Endothelial cell of hepatic sinusoid (primary cell): ENCODE data around the gene OR51A7.
"Not testable (repeated sequence)": the region's sequence is repeated elsewhere in the genome, so short reads cannot be mapped to it uniquely, and the experiment has no call there.

ENCODE experiments used
- in situ Hi-C: cut with HindIII; loops from 2 replicates; pipeline ENCODE4 v1.10.0; 2017; ENCODE audit warnings: low sequenced_read_pairs

OR51A7 gene

GRCh38 chr11:4903484-4903883 is at the start of gene OR51A7:
OR51A7 (plus strand) TSS chr11:4903783; CDS start chr11:4907370, 3,587 bp downstream.
- in situ Hi-C loops, result no loop called here

- in situ Hi-C loops, result not testable (repeated sequence)
Observed at GRCh38 chr11:4854286-4854685, 49.3 kb upstream of the OR51A7 start.

- in situ Hi-C loops, result no loop called here
Observed at GRCh38 chr11:4862447-4863236, 40.9 kb upstream of the OR51A7 start.

GRCh38 chr11:4863876-4864275 is 39.7 kb upstream of the OR51A7 start:
- in situ Hi-C loops, result no loop called here

- in situ Hi-C loops, result no loop called here
Observed at GRCh38 chr11:4865855-4866254, 37.7 kb upstream of the OR51A7 start.

GRCh38 chr11:4881188-4881587 is 22.4 kb upstream of the OR51A7 start:
- in situ Hi-C loops, result no loop called here

- in situ Hi-C loops, result no loop called here
Observed at GRCh38 chr11:4881860-4882500, 21.6 kb upstream of the OR51A7 start, which contains the start of gene OR51T1. OR51T1 (plus strand) TSS chr11:4881900; CDS start chr11:4881900, 0 bp downstream.

- in situ Hi-C loops, result no loop called here
Observed at GRCh38 chr11:4882543-4882942, 21.0 kb upstream of the OR51A7 start.

GRCh38 chr11:4884361-4884760 is 19.2 kb upstream of the OR51A7 start:
- in situ Hi-C loops, result no loop called here

- in situ Hi-C loops, result no loop called here
Observed at GRCh38 chr11:4886186-4886585, 17.4 kb upstream of the OR51A7 start.

- in situ Hi-C loops, result no loop called here
Observed at GRCh38 chr11:4887591-4887990, 16.0 kb upstream of the OR51A7 start.

- in situ Hi-C loops, result no loop called here
Observed at GRCh38 chr11:4890279-4890678, 13.3 kb upstream of the OR51A7 start.

- in situ Hi-C loops, result no loop called here
Observed at GRCh38 chr11:4891996-4892640, 11.5 kb upstream of the OR51A7 start.

GRCh38 chr11:4916581-4916980 is 13.0 kb downstream of the OR51A7 start:
- in situ Hi-C loops, result no loop called here

GRCh38 chr11:4919250-4919649 is 15.7 kb downstream of the OR51A7 start, which contains the start of gene OR51G2:
OR51G2 (minus strand) TSS chr11:4919350; CDS start chr11:4915663, 3,687 bp downstream.
- in situ Hi-C loops, result no loop called here

GRCh38 chr11:4921796-4922195 is 18.2 kb downstream of the OR51A7 start:
- in situ Hi-C loops, result no loop called here

GRCh38 chr11:4922304-4922703 is 18.7 kb downstream of the OR51A7 start:
- in situ Hi-C loops, result no loop called here

GRCh38 chr11:4924239-4924638 is 20.7 kb downstream of the OR51A7 start, which contains the start of gene OR51G1:
OR51G1 (minus strand) TSS chr11:4924339; CDS start chr11:4924339, 0 bp downstream.
- in situ Hi-C loops, result no loop called here

GRCh38 chr11:4926608-4927007 is 23.0 kb downstream of the OR51A7 start:
- in situ Hi-C loops, result no loop called here

GRCh38 chr11:4932751-4933150 is 29.2 kb downstream of the OR51A7 start:
- in situ Hi-C loops, result no loop called here

GRCh38 chr11:4936745-4937144 is 33.2 kb downstream of the OR51A7 start:
- in situ Hi-C loops, result no loop called here

- in situ Hi-C loops, result no loop called here
Observed at GRCh38 chr11:4947505-4947904, 43.9 kb downstream of the OR51A7 start, which contains the start of gene OR51A4. OR51A4 (minus strand) TSS chr11:4947605; CDS start chr11:4947100, 505 bp downstream.
